Left hindlimb (tissue), 1 donor: Measurements from ENCODE around the gene MSH2.
A peak's percentile ranks its signal among the peaks of the same experiment; 100 is the strongest.

Experiments
- DNase-seq: peaks from one replicate; pipeline ENCODE4 v3.0.0-alpha.2; 2018

Gene MSH2

GRCh38 chr2:47509821-47510385 lies 106.9 kb downstream of the MSH2 start:
- no peak for DNase-seq

GRCh38 chr2:47510745-47511144 lies 107.8 kb downstream of the MSH2 start:
- DNase-seq: no peak

- no peak for DNase-seq
These were observed 109.7 kb downstream of the MSH2 start for GRCh38 chr2:47512581-47513083.

- DNase-seq: no peak
These were observed 111.1 kb downstream of the MSH2 start for GRCh38 chr2:47513981-47514520.

- no peak for DNase-seq
These were observed 113.6 kb downstream of the MSH2 start for GRCh38 chr2:47516360-47517104.

GRCh38 chr2:47518497-47519146 lies 115.7 kb downstream of the MSH2 start:
- DNase-seq: no peak

- no peak for DNase-seq
These were observed 116.2 kb downstream of the MSH2 start for GRCh38 chr2:47519147-47519537.

GRCh38 chr2:47519604-47520301 lies 116.8 kb downstream of the MSH2 start:
- DNase-seq: no peak

GRCh38 chr2:47520302-47520630 lies 117.3 kb downstream of the MSH2 start:
- no peak for DNase-seq

- peak; percentile 58 for DNase-seq
These were observed 118.1 kb downstream of the MSH2 start for GRCh38 chr2:47520825-47521665.

GRCh38 chr2:47521666-47522285 lies 118.8 kb downstream of the MSH2 start:
- no peak for DNase-seq

- DNase-seq: no peak
These were observed 122.2 kb downstream of the MSH2 start for GRCh38 chr2:47525167-47525566.

GRCh38 chr2:47528455-47528854 lies 125.5 kb downstream of the MSH2 start:
- DNase-seq: no peak

- DNase-seq: no peak
These were observed 125.9 kb downstream of the MSH2 start for GRCh38 chr2:47528874-47529273.

GRCh38 chr2:47530105-47530760 lies 127.3 kb downstream of the MSH2 start:
- DNase-seq: peak; percentile 61

GRCh38 chr2:47531378-47532042 lies 128.6 kb downstream of the MSH2 start:
- DNase-seq: no peak
